ENCODE measurements around the gene OR51A7. TPM values are rescaled to one million over a fixed set of nuclear protein-coding genes. Genes with fewer than 3 reads are reported as not detected.

Gene OR51A7
- polyA plus RNA-seq, 4 donors = not detected

- H3K27ac ChIP-seq (ENCODE audit: low read depth in 1 of 3, low read length in 2 of 3) = no peak overlapping the region
- H3K9me3 ChIP-seq (ENCODE audit: control insufficient read depth in 2 of 2, insufficient read depth in 1 of 2, low read depth in 1 of 2, low read length in 1 of 2) = no peaks in the 10 kb centered on the region
- H3K4me1 ChIP-seq (ENCODE audit: control insufficient read depth in 3 of 3, insufficient read depth in 2 of 3, low read depth in 1 of 3, low read length in 2 of 3) = no peaks in the 10 kb centered on the region
- no peak for FAIRE-seq
- no peak overlapping the region for H3K4me3 ChIP-seq (ENCODE audit: low read depth in 1 of 3, low read length in 3 of 3)
- no peaks in the 10 kb centered on the region for H3K36me3 ChIP-seq (ENCODE audit: control insufficient read depth in 3 of 3, insufficient read depth in 2 of 3, low read depth in 1 of 3, low read length in 3 of 3)
- no peaks in the 10 kb centered on the region for H3K27me3 ChIP-seq (ENCODE audit: control insufficient read depth in 3 of 3, insufficient read depth in 3 of 3, low read length in 3 of 3)
- WGBS, 3 donors = 80 to 84% (median 81%) methylated on average over 3 of the region's 3 CpGs
- no peak for DNase-seq
Measured at GRCh38 chr11:4884361-4884760, 19.2 kb upstream of the OR51A7 start.

DNA sequence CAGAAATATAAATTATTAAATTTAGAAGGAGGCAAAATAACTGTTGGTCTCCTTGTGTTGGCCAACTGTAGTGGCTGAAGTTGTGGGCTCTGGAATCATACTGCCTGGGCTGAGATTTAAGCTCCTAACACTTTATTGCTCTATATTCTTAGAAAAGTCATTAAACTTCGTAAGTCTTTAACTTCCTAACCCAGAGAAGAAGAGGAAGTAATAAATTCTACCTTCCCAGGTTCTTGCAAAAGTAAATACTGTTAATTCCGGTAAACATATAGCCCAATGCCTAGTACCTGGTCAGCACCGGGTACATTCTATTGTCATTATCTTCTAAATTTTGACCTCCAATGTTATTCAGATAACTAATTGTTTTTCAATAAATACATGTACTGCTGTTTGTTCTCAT, 17.4 kb upstream of the OR51A7 start:
- Histone ChIP-seq H3K4me1 (ENCODE audit: control insufficient read depth in 3 of 3, insufficient read depth in 2 of 3, low read depth in 1 of 3, low read length in 2 of 3) (no peaks in the 10 kb centered on the region), H3K4me3 (ENCODE audit: low read depth in 1 of 3, low read length in 3 of 3) (no peak overlapping the region), H3K27ac (ENCODE audit: low read depth in 1 of 3, low read length in 2 of 3) (no peak overlapping the region), H3K36me3 (ENCODE audit: control insufficient read depth in 3 of 3, insufficient read depth in 2 of 3, low read depth in 1 of 3, low read length in 3 of 3) (no peaks in the 10 kb centered on the region), H3K9me3 (ENCODE audit: control insufficient read depth in 2 of 2, insufficient read depth in 1 of 2, low read depth in 1 of 2, low read length in 1 of 2) (no peaks in the 10 kb centered on the region), H3K27me3 (ENCODE audit: control insufficient read depth in 3 of 3, insufficient read depth in 3 of 3, low read length in 3 of 3) (no peaks in the 10 kb centered on the region)
- DNase-seq (no peak), FAIRE-seq (no peak)
- WGBS, 3 donors = 6 to 42% (median 15%) methylated on average over 3 of the region's 3 CpGs

- H3K27me3 ChIP-seq (ENCODE audit: control insufficient read depth in 3 of 3, insufficient read depth in 3 of 3, low read length in 3 of 3) = no peaks in the 10 kb centered on the region
- FAIRE-seq (no peak), DNase-seq (no peak)
- no peaks in the 10 kb centered on the region for H3K9me3 ChIP-seq (ENCODE audit: control insufficient read depth in 2 of 2, insufficient read depth in 1 of 2, low read depth in 1 of 2, low read length in 1 of 2)
- H3K4me3 ChIP-seq (ENCODE audit: low read depth in 1 of 3, low read length in 3 of 3) = no peak overlapping the region
- H3K4me1 ChIP-seq (ENCODE audit: control insufficient read depth in 3 of 3, insufficient read depth in 2 of 3, low read depth in 1 of 3, low read length in 2 of 3) = no peaks in the 10 kb centered on the region
- no peak overlapping the region for H3K27ac ChIP-seq (ENCODE audit: low read depth in 1 of 3, low read length in 2 of 3)
- H3K36me3 ChIP-seq (ENCODE audit: control insufficient read depth in 3 of 3, insufficient read depth in 2 of 3, low read depth in 1 of 3, low read length in 3 of 3) = no peaks in the 10 kb centered on the region
- WGBS, 3 donors = 0% methylated on average over 1 of the region's 1 CpG
Measured at GRCh38 chr11:4887591-4887990, 16.0 kb upstream of the OR51A7 start.

- no peak for FAIRE-seq
- 84 to 88% (median 86%) methylated on average over 2 of the region's 2 CpGs for WGBS, 3 donors
Measured at GRCh38 chr11:4890279-4890678, 13.3 kb upstream of the OR51A7 start.

DNA sequence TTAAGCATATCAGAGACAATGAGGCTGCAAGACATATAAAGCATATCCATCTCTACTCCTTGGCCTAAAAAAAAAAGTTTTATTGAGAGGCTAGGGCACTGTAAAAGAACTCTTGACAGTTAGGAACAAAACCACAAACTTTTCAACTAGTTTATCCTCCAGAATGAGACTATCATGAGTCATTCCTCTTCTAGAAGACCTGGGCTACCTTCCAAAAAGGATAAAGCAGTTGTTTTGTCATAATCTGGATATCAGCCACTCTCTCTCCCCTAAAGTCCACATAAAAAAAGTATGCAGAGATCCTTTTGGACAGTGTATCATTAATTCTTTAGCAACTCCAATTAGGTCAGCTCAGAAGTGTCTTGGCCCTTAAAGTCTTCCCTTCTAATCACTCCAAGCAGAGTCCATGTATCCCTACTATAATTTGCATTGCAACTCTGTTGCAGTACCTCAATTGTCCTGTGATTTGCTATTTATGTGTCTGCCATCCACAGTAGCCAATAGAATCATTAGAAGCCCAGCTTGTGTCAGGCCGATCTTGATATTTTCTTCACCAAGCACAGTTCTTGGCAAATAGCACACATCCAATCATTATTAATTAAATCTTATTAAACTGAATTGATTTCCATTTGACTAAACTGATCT, 11.5 kb upstream of the OR51A7 start:
- H3K4me3 ChIP-seq (ENCODE audit: low read depth in 1 of 3, low read length in 3 of 3) = no peak overlapping the region
- no peaks in the 10 kb centered on the region for H3K27me3 ChIP-seq (ENCODE audit: control insufficient read depth in 3 of 3, insufficient read depth in 3 of 3, low read length in 3 of 3)
- H3K9me3 ChIP-seq (ENCODE audit: control insufficient read depth in 2 of 2, insufficient read depth in 1 of 2, low read depth in 1 of 2, low read length in 1 of 2) = no peaks in the 10 kb centered on the region
- DNase-seq = no peak
- no peak overlapping the region for H3K27ac ChIP-seq (ENCODE audit: low read depth in 1 of 3, low read length in 2 of 3)
- no peak for FAIRE-seq
- H3K36me3 ChIP-seq (ENCODE audit: control insufficient read depth in 3 of 3, insufficient read depth in 2 of 3, low read depth in 1 of 3, low read length in 3 of 3) = no peaks in the 10 kb centered on the region
- no peaks in the 10 kb centered on the region for H3K4me1 ChIP-seq (ENCODE audit: control insufficient read depth in 3 of 3, insufficient read depth in 2 of 3, low read depth in 1 of 3, low read length in 2 of 3)
- 83 to 100% (median 93%) methylated on average over 1 of the region's 1 CpG for WGBS, 3 donors

More at GRCh38 chr11:4890279-4890678, 13.3 kb upstream of the OR51A7 start:
- no peak overlapping the region for H3K4me3 ChIP-seq (ENCODE audit: low read depth in 1 of 3, low read length in 3 of 3)
- no peak overlapping the region for H3K27ac ChIP-seq (ENCODE audit: low read depth in 1 of 3, low read length in 2 of 3)
- no peaks in the 10 kb centered on the region for H3K36me3 ChIP-seq (ENCODE audit: control insufficient read depth in 3 of 3, insufficient read depth in 2 of 3, low read depth in 1 of 3, low read length in 3 of 3)
- H3K27me3 ChIP-seq (ENCODE audit: control insufficient read depth in 3 of 3, insufficient read depth in 3 of 3, low read length in 3 of 3) = no peaks in the 10 kb centered on the region
- DNase-seq = no peak
- H3K9me3 ChIP-seq (ENCODE audit: control insufficient read depth in 2 of 2, insufficient read depth in 1 of 2, low read depth in 1 of 2, low read length in 1 of 2) = no peaks in the 10 kb centered on the region
- no peaks in the 10 kb centered on the region for H3K4me1 ChIP-seq (ENCODE audit: control insufficient read depth in 3 of 3, insufficient read depth in 2 of 3, low read depth in 1 of 3, low read length in 2 of 3)

- Histone ChIP-seq H3K36me3 (ENCODE audit: control insufficient read depth in 3 of 3, insufficient read depth in 2 of 3, low read depth in 1 of 3, low read length in 3 of 3) (no peaks in the 10 kb centered on the region), H3K9me3 (ENCODE audit: control insufficient read depth in 2 of 2, insufficient read depth in 1 of 2, low read depth in 1 of 2, low read length in 1 of 2) (no peaks in the 10 kb centered on the region), H3K4me1 (ENCODE audit: control insufficient read depth in 3 of 3, insufficient read depth in 2 of 3, low read depth in 1 of 3, low read length in 2 of 3) (no peaks in the 10 kb centered on the region), H3K4me3 (ENCODE audit: low read depth in 1 of 3, low read length in 3 of 3) (no peak overlapping the region), H3K27me3 (ENCODE audit: control insufficient read depth in 3 of 3, insufficient read depth in 3 of 3, low read length in 3 of 3) (no peaks in the 10 kb centered on the region), H3K27ac (ENCODE audit: low read depth in 1 of 3, low read length in 2 of 3) (no peak overlapping the region)
- DNase-seq = peak in 1 of 2 donors; percentile 19
- FAIRE-seq = no peak
Measured at GRCh38 chr11:4916581-4916980, 13.0 kb downstream of the OR51A7 start.

- no peak for DNase-seq
- WGBS, 3 donors = 80 to 90% (median 89%) methylated on average over 4 of the region's 4 CpGs
- Histone ChIP-seq H3K36me3 (ENCODE audit: control insufficient read depth in 3 of 3, insufficient read depth in 2 of 3, low read depth in 1 of 3, low read length in 3 of 3) (no peaks in the 10 kb centered on the region), H3K4me1 (ENCODE audit: control insufficient read depth in 3 of 3, insufficient read depth in 2 of 3, low read depth in 1 of 3, low read length in 2 of 3) (no peaks in the 10 kb centered on the region), H3K27me3 (ENCODE audit: control insufficient read depth in 3 of 3, insufficient read depth in 3 of 3, low read length in 3 of 3) (no peaks in the 10 kb centered on the region), H3K4me3 (ENCODE audit: low read depth in 1 of 3, low read length in 3 of 3) (no peak within 1 kb of the TSS), H3K9me3 (ENCODE audit: control insufficient read depth in 2 of 2, insufficient read depth in 1 of 2, low read depth in 1 of 2, low read length in 1 of 2) (no peaks in the 10 kb centered on the region), H3K27ac (ENCODE audit: low read depth in 1 of 3, low read length in 2 of 3) (no peak within 1 kb of the TSS)
- no peak for FAIRE-seq
Measured at GRCh38 chr11:4919250-4919649, 15.7 kb downstream of the OR51A7 start, which contains the start of gene OR51G2. TSS of gene OR51G2 (minus strand) at chr11:4919350. CDS start at chr11:4915663, 3,687 bp downstream.

DNA sequence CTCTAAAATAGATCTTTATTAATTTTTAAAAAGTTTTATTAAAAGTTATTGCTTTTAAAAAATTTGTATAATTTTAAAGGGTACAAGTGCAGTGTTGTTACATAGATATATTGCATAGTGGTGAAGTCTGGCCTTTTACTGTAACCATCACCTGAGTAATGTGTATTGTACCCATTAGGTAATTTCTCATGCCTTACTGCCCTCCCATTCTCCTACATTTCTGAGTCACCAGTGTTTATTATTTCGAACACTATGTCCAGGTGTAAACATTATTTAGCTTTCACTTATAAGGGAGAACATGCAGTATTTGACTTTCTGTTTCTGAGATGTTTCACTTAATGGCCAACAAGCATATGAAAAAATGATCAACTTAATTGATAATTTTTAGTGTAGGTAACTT, 18.2 kb downstream of the OR51A7 start:
- Histone ChIP-seq H3K9me3 (ENCODE audit: control insufficient read depth in 2 of 2, insufficient read depth in 1 of 2, low read depth in 1 of 2, low read length in 1 of 2) (no peaks in the 10 kb centered on the region), H3K36me3 (ENCODE audit: control insufficient read depth in 3 of 3, insufficient read depth in 2 of 3, low read depth in 1 of 3, low read length in 3 of 3) (no peaks in the 10 kb centered on the region), H3K27ac (ENCODE audit: low read depth in 1 of 3, low read length in 2 of 3) (no peak overlapping the region), H3K4me1 (ENCODE audit: control insufficient read depth in 3 of 3, insufficient read depth in 2 of 3, low read depth in 1 of 3, low read length in 2 of 3) (no peaks in the 10 kb centered on the region), H3K27me3 (ENCODE audit: control insufficient read depth in 3 of 3, insufficient read depth in 3 of 3, low read length in 3 of 3) (no peaks in the 10 kb centered on the region), H3K4me3 (ENCODE audit: low read depth in 1 of 3, low read length in 3 of 3) (no peak overlapping the region)
- FAIRE-seq = no peak
- 35 to 65% (median 53%) methylated on average over 1 of the region's 1 CpG for WGBS, 3 donors
- DNase-seq = no peak

GRCh38 chr11:4922304-4922703, 18.7 kb downstream of the OR51A7 start:
- Histone ChIP-seq H3K36me3 (ENCODE audit: control insufficient read depth in 3 of 3, insufficient read depth in 2 of 3, low read depth in 1 of 3, low read length in 3 of 3) (no peaks in the 10 kb centered on the region), H3K4me1 (ENCODE audit: control insufficient read depth in 3 of 3, insufficient read depth in 2 of 3, low read depth in 1 of 3, low read length in 2 of 3) (no peaks in the 10 kb centered on the region), H3K27me3 (ENCODE audit: control insufficient read depth in 3 of 3, insufficient read depth in 3 of 3, low read length in 3 of 3) (no peaks in the 10 kb centered on the region), H3K27ac (ENCODE audit: low read depth in 1 of 3, low read length in 2 of 3) (no peak overlapping the region), H3K4me3 (ENCODE audit: low read depth in 1 of 3, low read length in 3 of 3) (no peak overlapping the region), H3K9me3 (ENCODE audit: control insufficient read depth in 2 of 2, insufficient read depth in 1 of 2, low read depth in 1 of 2, low read length in 1 of 2) (no peaks in the 10 kb centered on the region)
- FAIRE-seq = no peak
- 34 to 58% (median 43%) methylated on average over 1 of the region's 1 CpG for WGBS, 3 donors
- no peak for DNase-seq

Measured in small intestine (tissue), 7 donors.